ENCODE results near the gene C19orf12.

DNA sequence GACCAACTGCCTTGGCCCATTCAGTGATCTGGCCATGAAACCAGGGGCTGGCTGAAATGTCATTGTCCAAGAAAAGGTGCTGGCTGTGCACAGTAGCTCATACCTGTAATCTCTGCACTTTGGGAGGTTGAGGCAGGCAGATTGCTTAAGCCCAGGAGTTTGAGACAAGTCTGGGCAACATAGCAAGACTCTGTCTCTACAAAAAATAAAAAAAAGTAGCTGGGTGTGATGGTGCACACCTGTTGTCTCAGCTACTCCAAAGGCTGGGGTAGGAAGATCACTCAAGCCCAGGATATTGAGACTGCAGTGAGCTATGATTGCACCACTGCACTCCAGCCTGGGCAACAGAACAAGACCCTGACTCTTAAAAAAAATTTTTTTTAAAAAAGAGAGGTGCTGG is 28.6 kb upstream of the C19orf12 start:
- TF ChIP-seq, protein P1, sequence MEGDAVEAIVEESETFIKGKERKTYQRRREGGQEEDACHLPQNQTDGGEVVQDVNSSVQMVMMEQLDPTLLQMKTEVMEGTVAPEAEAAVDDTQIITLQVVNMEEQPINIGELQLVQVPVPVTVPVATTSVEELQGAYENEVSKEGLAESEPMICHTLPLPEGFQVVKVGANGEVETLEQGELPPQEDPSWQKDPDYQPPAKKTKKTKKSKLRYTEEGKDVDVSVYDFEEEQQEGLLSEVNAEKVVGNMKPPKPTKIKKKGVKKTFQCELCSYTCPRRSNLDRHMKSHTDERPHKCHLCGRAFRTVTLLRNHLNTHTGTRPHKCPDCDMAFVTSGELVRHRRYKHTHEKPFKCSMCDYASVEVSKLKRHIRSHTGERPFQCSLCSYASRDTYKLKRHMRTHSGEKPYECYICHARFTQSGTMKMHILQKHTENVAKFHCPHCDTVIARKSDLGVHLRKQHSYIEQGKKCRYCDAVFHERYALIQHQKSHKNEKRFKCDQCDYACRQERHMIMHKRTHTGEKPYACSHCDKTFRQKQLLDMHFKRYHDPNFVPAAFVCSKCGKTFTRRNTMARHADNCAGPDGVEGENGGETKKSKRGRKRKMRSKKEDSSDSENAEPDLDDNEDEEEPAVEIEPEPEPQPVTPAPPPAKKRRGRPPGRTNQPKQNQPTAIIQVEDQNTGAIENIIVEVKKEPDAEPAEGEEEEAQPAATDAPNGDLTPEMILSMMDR (IDR thresholded peaks at IDR 0.05 in 2 of 3, conservative IDR thresholded peaks at IDR 0.05 in 1 of 3; ENCODE audit: borderline replicate concordance in 1 of 3, insufficient read depth in 1 of 3, low read depth in 2 of 3, low read length in 2 of 3), result no peak
- TF ChIP-seq, protein P2, sequence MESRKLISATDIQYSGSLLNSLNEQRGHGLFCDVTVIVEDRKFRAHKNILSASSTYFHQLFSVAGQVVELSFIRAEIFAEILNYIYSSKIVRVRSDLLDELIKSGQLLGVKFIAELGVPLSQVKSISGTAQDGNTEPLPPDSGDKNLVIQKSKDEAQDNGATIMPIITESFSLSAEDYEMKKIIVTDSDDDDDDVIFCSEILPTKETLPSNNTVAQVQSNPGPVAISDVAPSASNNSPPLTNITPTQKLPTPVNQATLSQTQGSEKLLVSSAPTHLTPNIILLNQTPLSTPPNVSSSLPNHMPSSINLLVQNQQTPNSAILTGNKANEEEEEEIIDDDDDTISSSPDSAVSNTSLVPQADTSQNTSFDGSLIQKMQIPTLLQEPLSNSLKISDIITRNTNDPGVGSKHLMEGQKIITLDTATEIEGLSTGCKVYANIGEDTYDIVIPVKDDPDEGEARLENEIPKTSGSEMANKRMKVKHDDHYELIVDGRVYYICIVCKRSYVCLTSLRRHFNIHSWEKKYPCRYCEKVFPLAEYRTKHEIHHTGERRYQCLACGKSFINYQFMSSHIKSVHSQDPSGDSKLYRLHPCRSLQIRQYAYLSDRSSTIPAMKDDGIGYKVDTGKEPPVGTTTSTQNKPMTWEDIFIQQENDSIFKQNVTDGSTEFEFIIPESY (IDR thresholded peaks at IDR 0.05; ENCODE audit: extremely low read depth, insufficient replicate concordance, low read length), result no peak
- TF ChIP-seq, protein P3, sequence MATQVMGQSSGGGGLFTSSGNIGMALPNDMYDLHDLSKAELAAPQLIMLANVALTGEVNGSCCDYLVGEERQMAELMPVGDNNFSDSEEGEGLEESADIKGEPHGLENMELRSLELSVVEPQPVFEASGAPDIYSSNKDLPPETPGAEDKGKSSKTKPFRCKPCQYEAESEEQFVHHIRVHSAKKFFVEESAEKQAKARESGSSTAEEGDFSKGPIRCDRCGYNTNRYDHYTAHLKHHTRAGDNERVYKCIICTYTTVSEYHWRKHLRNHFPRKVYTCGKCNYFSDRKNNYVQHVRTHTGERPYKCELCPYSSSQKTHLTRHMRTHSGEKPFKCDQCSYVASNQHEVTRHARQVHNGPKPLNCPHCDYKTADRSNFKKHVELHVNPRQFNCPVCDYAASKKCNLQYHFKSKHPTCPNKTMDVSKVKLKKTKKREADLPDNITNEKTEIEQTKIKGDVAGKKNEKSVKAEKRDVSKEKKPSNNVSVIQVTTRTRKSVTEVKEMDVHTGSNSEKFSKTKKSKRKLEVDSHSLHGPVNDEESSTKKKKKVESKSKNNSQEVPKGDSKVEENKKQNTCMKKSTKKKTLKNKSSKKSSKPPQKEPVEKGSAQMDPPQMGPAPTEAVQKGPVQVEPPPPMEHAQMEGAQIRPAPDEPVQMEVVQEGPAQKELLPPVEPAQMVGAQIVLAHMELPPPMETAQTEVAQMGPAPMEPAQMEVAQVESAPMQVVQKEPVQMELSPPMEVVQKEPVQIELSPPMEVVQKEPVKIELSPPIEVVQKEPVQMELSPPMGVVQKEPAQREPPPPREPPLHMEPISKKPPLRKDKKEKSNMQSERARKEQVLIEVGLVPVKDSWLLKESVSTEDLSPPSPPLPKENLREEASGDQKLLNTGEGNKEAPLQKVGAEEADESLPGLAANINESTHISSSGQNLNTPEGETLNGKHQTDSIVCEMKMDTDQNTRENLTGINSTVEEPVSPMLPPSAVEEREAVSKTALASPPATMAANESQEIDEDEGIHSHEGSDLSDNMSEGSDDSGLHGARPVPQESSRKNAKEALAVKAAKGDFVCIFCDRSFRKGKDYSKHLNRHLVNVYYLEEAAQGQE (IDR thresholded peaks at IDR 0.05; ENCODE audit: low read depth), result no peak
- no peak for TF ChIP-seq EZH2 (IDR thresholded peaks at IDR 0.05)

Measured in HCT116 (cell line).